ENCODE data around the gene NTRK2.

DNA sequence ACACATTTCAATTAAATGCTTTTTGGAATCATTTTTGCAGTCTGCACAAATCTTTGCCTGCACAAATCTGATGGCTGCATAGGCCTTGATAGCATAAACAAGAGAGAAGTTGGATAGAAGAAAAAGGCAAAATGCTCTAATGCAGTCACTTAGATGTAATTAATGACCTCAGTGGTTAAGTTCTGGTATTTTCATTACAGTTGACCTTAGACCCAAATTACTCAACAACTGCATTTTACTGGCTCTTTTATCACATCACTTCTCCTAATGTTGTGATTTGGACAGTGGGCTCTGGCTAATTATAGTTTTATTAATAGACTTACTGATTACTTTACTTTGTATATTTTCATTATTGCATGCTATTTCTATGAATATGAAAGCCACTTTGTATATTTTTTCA lies 34.3 kb downstream of the NTRK2 start:
- TF ChIP-seq, protein P1, sequence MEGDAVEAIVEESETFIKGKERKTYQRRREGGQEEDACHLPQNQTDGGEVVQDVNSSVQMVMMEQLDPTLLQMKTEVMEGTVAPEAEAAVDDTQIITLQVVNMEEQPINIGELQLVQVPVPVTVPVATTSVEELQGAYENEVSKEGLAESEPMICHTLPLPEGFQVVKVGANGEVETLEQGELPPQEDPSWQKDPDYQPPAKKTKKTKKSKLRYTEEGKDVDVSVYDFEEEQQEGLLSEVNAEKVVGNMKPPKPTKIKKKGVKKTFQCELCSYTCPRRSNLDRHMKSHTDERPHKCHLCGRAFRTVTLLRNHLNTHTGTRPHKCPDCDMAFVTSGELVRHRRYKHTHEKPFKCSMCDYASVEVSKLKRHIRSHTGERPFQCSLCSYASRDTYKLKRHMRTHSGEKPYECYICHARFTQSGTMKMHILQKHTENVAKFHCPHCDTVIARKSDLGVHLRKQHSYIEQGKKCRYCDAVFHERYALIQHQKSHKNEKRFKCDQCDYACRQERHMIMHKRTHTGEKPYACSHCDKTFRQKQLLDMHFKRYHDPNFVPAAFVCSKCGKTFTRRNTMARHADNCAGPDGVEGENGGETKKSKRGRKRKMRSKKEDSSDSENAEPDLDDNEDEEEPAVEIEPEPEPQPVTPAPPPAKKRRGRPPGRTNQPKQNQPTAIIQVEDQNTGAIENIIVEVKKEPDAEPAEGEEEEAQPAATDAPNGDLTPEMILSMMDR (conservative IDR thresholded peaks at IDR 0.05; ENCODE audit: low read length): no peak
- no peak for TF ChIP-seq EZH2phosphoT487 (IDR thresholded peaks at IDR 0.05; ENCODE audit: borderline replicate concordance, low read depth, low read length)

Measured in OCI-LY7 (cell line).